Activated CD4-positive, CD25-positive, alpha-beta regulatory T cell treated with anti-CD3 and anti-CD28 coated beads, Interleukin-2, amount 50 U/mL, for 16 hours (primary cell): ENCODE measurements around the gene APOD.
"Not testable (repeated sequence)": the region's sequence is repeated elsewhere in the genome, so short reads cannot be mapped to it uniquely, and the experiment has no call there.

Experiments
- DNase-seq: peaks from one replicate; pipeline ENCODE4 v3.0.0-alpha.2; 2020; ENCODE audit warnings: low read depth, low spot score

Gene APOD

DNA sequence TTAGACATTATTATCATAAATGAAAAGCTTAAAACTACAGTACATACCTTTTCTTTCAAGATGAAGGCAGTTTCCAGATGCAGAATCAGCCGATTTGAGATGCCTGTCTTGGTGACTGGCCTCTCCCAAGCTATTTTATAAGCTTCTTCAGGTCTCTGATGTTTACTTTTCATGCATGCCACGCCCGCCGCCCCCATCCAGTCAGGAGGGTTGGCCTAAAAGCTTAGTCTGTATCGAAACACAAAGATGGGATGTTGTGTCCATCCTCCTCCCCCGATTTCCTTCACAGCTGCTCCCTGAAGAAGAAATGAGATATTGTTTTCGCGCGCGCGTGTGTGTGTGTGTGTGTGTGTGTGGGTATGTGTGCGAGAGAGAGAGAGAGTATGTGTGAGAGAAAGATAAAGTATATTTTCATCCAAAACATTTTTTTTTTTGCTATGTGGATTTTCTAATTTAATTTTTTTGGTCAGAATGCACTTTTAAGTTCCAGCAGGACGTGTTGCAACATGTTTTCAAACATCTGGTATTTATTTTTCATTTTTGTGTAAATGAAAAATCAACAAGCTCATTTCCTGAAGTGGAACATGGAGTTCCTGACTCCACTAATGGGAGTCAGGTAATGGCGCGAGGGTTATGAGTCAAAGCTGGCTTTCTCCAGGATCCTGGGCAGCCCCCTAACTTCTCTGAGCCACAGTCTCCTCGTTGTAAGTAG is at the start of gene APOD:
APOD (minus strand) TSS at position 110 of the 712 bp plus-strand sequence. CDS start 4,479 bp downstream, outside the sequence.
- no peak for DNase-seq

DNA sequence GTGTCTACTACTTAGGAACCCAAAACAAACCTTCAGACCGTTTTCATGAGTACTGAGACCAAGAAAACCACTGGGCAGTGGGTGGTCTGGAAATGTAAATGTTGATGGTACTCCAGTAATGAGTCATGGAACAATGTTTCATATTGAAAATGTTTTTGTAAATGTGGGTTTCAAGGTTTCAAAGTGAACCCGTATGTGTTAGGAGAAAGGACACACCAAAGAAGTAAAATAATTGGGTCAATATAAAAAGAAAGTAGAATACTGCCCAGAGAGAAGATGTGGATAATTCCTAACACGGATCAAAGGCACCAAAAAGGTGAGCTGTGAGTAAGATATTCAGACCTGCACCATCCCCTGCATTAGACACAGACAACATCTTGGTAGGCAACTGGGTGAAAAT is 49.6 kb upstream of the APOD start:
- not testable (repeated sequence) for DNase-seq

DNA sequence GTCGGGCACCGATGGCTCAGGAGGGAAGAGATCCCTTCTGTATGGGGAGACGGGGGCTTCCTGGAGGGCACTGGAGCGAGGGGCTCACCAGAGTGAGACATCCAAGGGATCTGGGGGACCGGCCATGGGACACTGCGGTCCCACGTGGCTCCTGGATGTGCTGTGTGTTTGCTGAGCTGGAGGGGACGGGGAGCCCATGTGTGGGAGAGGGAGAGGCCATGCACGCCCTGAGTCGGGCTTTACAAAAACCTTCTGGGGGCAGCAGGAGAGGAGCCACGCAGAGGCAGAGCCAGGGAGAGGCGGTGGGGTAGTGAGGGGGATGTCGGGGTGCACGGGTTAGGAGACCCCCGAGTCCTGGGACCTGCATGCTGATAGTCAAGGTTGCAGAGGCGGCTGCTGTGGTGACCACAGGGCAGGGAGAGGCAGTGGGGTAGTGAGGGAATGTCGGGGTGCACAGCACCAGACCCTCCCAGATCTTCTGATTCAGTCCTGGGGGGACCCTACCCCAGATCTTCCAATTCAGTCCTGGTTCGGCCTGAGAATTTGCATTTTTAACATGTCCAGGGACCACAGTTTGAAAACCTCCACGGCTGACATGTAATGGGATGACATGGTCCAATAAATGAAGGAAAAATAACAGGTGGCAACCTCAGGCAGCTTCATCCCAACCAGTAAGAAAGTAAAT is 48.9 kb upstream of the APOD start:
- DNase-seq = not testable (repeated sequence)

DNA sequence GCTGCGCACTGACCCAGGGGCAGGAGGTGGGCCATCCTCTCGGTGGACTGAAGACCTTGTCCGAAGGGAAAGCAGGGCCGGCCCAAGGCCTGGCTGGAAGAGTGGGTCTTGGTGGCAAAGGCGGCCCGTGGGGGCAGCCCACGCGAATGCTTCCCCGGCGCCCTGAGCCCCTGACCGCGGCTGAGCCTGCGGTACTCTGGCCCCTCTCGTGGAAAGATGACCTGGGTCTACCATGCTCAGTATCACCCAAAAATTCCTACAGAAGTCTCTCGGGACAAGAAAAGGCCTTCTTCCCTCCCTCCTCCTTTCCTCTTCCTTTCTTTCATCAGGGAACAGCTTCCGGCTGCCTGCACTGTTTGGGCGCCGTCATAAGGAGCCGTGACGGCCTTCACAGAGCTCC is 48.3 kb upstream of the APOD start:
- DNase-seq = not testable (repeated sequence)

DNA sequence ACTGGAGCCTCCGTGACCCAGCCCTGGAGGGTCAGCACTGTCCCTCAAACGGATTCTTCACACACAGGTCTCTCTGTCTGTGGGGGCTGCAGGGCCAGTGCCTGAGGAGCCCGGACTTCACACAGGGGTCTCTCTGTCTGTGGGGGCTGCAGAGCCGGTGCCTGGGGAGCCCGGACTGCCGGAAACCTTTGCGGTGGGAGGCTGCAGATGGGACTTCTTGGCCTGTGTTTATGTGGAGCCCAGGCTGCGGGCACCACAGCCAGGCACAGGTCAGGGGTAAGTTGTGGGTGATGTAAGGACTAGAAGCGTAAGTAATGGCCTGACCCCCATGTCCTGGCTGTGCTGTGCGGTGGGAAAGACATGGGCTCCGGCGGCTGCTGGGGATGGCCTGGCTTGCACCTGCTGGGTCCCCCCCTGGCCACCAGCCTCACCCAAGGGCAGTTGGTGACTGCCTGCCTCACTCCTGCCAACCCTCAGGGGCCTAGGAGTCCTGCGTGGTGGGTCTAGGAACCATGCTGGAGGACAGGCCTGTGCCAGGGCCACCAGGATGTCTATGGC is 47.3 kb upstream of the APOD start:
- not testable (repeated sequence) for DNase-seq

DNA sequence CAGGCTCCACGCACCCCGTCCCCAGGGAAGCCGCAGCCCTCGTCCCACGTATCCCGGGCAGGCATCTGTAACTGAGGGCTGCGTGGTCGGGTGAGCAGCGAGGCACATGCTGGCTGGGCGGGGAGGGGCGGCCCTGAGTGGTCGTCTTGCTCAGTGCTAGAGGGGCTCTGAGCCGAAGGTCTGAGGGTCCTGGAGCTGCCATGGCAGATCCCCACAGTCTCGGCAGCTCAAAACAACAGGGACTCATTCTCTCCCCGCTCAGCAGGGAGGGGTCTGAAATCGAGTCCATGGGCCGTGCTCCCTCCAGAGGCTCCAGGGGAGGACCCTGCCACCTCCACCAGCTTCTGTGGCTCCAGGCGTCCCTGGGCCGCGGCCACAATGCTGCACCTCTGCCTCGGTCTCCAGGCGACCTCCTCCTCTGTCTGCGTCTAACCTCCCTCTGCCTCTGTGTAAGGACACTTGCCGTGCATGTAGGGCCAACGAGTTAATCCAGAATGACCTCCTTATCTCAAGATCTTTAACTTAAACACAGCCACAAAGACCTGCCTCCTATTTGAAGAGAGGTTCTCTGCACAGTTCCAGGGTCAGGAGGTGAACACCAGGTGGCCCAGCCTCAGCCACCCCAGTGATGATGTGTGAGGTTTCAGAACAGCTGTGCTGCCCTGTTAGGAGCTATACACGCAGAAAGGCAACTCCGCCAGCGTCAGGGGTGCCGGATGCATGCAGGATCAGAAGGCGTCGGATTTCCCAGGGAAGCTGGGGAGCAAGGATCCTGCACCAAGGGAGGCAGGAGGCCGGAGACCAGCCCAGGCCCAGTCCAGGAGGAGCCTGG is 46.6 kb upstream of the APOD start:
- not testable (repeated sequence) for DNase-seq

DNA sequence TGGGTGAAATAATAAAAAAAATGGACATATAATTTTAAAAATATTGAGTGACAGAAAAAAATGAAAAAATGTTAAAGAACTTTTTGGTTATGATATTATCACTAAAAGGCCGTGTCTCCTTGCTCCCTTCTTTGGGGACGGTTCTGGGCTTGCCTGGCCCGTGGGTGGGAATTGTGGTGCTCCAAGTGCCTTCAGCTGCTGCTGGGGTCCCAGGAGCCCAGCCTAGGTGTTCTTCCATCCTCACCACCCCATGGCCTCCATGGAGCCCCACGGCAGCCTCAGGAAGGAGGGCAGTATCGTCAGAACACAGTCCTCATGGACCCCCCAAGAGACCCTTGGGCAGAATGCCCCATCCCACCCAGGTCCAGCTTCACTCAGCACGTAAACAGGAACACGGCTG is 45.9 kb upstream of the APOD start:
- DNase-seq = not testable (repeated sequence)

DNA sequence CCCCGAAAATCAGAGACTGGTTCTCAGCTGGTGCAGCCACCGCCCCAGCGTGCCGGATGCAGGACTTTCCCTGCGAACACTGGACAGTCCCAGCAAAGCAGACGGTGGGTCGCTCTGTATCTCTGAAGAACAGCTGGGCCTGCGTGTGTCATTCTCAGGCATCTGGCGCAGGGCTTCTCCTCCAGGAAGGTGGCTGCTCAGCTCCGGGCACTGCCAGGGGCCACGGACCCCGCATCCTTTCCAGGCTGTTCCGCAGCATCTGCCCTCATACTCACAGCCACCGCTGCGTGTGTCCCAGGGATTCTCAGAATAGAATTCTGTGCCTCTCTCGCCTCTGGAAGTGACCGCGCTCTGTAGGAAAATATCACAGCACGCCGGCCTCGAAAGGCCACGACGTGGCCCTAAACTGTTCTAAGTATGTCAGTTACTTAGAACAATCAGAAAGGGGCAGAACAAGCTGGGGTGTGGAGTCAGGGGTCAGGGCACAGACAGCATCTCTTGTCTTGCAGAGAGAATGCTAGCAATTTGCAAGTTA is 44.7 kb upstream of the APOD start:
- DNase-seq = not testable (repeated sequence)

DNA sequence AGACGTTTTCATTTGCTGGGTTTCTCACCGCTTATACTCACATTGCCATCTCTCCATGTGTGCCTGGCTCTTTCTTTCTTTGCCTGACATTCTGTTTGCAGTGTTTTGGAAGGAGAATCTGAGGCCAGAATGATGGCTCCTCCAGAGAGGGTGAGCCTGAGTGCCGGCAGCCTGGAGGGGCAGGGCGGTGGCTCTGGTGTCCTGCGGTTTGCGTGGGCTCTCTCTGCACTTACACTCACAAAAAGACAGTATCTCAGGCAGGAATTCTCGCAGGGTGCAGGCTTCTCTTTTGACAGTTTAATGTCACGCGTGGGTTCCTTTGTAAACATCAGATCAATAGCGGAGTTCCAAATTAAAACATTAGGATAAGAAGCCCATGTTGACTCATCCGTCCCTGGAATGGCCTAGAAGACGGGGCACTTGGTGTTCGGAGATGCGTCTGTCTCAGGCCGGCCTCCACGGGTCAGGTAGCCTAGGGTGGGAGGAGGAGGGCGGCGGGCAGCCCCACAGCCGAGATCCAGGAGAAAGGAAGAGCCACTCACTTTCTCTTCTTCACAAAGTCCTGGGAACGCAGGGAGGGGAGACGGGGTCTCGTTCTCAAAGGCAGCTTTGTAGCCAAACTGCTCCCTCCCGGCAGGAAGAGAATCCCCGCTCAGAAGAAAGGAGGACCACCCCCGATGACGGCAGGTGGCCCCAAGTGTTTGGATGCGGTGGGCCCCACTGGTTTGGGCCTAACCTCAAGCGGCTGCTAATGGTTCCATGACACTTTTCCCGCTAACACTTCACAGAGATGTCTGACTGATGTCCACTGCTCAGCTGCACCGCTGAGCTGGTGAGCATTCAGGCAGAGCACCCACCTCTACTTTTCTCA is 44.0 kb upstream of the APOD start:
- not testable (repeated sequence) for DNase-seq

DNA sequence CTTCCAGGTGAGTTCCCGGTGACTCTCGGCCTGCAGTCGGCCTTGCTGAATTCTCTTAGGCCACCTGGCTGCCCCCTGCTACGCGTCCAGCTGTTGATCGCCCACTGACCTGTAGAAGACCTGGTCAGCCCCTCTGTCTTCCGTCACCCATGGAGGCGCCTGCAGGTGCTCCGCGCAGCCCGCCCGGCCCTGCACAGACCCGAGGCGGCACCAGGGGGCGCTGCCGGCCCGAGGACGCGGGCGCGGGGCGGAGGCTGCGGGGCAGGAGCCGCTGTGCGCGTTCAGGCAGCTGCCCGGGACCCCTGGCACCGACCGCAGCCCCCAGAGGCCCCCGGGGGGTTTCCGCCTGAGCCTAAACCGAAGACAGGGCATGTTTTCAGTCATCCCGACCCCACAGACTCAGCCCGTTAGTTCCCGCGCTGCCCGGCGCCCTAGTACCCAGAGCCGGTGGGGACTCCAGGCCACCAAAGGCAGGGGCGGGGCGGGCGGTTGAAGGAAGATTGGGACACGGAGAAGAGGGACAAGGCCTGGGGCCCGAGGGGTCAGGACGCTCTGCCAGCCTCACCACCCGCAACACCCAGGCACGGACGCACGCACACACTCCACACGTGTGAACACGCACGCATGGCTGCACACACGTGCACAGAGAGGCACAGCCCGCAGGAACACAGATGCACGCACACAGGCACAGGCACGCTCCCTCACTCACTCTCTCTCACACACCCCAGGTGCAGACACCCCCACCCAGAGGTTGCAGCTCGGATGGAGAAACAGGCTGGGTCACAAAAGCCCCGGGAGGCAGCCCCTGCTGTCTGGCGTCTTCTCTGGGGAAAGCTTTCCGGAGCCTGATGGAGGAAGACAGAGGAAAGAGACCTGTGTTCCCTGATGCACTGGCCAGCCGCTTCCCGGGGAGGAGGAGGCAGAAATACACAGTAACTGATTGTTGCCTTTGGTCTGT is 41.1 kb upstream of the APOD start:
- DNase-seq = not testable (repeated sequence)

DNA sequence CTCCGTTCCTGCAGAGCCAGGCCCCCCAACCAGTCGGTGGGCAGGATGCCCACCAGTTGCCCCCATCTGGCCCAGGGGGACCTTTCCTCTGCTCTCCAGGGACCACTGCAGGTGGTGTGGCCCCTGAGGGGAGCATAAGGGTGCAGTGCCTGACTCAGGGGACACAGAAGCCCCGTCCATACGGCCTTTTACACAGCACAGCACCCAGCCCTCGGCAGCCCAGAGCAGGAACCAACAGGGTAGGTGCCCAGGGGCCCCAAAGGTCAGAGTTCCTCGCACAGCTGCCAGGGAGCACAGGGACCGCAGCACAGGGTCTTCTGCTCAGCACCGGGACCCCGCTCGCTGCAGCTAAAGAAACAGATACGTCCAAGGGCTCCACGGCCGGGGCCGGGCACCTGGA is 40.4 kb upstream of the APOD start:
- DNase-seq = not testable (repeated sequence)

DNA sequence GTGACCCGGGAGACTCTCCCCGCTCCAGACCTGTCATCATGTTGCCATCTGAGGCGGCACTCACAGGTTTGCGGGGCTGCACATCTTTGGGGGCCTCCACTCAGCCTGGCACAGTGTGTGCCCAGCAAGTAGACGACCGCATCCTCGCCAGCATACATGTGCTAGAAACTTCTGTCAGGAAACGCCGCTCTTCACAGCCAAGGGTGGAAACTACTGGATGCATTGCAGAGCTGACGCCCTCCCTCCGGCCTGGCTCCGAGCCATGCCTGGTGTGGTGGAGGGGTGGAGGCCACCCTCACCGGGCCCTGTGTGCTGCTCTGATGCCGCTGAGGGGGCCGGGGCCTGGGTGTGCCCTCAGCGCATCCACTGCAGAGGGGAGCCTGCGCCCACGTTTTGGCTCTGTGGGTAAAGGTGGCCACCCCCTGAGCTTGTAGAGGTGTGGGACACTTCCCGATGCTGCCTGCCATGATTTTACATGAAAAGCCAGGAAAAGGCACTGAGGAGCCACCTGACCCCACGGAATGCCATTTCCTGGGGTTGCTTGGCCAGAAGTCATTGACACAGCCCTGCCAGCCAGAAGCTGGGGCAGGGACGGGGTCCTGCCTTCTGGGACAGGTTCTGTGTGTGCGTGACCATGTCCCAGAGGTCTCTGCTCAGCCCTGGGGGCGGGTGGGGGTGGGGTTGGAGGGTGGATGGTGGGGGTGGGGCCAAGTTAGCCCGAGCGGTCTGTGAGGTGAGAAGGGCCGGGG is 39.7 kb upstream of the APOD start:
- not testable (repeated sequence) for DNase-seq

DNA sequence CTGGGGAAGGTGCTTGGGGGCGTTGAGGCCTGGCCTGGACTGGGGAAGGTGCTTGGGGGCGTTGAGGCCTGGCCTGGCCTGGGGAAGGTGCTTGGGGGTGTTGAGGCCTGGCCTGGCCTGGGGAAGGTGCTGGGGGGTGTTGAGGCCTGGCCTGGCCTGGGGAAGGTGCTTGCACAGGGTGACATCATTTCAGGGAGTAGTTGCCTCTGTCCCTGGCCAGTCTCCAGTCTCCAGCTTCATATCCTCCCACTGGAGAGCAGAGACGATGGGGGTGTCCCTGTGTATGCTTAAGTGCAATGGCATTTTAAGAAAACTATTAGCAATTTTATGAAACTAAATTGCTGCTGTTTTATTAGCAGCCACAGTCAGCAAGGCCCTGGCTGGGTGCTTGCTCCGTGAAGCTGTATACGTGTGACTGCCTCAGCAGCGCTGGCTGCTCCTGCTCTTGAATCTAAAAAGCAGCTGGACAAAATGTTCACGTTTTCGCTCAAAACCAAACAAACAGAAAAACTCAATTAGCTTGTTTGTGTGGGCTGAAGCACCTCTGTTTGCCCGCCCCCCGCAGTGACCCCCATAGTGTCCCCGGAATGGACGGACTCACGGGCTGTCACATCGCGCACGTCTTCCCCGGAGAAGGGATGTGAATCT is 38.9 kb upstream of the APOD start:
- not testable (repeated sequence) for DNase-seq

DNA sequence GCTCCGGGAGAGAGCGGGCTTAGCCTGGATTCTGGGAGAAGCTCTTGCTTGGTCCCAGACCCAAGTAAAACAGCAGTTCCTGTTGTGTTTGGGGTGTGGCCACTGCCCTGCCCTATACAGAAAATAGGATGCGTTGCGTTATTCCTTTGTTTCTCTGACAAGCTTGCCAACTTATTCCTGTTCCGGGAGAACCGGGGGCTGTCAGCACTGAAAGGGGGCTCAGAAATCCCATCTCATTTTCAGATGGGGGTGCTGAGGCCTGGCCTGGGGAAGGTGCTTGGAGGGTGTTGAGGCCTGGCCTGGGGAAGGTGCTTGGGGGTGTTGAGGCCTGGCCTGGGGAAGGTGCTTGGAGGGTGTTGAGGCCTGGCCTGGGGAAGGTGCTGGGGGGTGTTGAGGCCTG is 38.3 kb upstream of the APOD start:
- DNase-seq = not testable (repeated sequence)

DNA sequence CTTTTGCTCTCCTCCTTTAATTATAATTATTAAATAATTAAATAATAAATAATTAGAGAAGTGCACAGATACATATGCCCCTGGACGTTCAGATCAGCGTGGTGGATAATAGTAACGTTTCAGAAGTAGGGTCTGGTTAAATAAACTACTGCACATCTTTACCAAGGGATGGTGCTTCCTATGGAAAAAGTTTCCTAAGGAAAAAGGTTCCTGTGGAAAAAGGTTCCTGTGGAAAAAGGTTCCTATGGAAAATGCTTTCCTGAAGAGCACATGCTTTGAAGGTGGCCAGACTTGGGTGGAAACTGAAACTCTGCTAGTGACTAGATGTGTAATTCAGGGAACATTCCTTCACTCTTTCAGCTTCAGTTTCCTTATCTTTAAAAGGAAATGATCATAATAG is 37.4 kb upstream of the APOD start:
- not testable (repeated sequence) for DNase-seq

DNA sequence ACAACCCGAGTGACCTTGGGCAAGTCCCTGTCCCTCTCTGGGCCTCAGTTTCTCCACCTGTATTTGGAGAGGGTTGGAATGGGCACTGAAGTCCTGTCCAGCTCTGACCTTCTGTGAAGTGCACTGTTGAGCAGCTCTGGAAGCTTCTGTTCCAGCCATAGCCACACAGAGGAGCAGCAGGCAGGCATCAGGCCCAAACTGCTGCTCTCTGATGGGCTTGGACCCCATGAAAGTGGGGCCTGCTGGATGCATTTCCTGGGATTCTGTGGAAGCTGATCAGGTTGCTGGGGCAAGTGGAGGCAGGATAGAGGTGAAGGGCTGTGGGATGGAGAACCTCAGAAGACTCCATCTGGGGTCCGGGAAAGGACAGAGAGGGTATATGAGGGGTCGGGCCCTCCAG is 36.7 kb upstream of the APOD start:
- not testable (repeated sequence) for DNase-seq

DNA sequence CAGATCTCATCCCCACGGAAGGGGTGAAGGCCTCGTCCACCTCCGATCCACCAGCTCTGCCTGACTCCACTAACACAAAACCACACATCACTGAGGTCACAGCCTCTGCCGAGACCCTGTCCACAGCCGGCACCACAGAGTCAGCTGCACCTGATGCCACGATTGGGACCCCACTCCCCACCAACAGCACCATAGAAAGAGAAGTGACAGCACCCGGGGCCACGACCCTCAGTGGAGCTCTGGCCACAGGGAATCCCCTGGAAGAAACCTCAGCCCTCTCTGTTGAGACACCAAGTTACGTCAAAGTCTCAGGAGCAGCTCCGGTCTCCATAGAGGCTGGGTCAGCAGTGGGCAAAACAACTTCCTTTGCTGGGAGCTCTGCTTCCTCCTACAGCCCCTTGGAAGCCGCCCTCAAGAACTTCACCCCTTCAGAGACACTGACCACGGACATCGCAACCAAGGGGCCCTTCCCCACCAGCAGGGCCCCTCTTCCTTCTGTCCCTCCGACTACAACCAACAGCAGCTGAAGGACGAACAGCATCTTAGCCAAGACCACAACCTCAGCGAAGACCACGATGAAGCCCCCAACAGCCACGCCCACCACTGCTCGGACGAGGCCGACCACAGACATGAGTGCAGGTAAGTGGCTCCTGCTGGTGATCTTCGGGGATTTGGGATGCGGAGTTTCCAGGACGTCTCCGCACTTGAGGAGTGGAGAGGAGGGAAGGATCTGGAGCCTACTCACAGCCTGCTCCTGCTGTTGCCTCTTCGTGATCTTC is 36.0 kb upstream of the APOD start:
- not testable (repeated sequence) for DNase-seq
